ENCODE measurements around the gene CKAP5. TPM values are rescaled to one million over a fixed set of nuclear protein-coding genes. Genes with fewer than 3 reads are reported as not detected.
A peak's percentile ranks its signal among the peaks of the same experiment; 100 is the strongest.

Gene CKAP5
- total RNA-seq = 47.4 and 61.4 TPM in 2 replicates

DNA sequence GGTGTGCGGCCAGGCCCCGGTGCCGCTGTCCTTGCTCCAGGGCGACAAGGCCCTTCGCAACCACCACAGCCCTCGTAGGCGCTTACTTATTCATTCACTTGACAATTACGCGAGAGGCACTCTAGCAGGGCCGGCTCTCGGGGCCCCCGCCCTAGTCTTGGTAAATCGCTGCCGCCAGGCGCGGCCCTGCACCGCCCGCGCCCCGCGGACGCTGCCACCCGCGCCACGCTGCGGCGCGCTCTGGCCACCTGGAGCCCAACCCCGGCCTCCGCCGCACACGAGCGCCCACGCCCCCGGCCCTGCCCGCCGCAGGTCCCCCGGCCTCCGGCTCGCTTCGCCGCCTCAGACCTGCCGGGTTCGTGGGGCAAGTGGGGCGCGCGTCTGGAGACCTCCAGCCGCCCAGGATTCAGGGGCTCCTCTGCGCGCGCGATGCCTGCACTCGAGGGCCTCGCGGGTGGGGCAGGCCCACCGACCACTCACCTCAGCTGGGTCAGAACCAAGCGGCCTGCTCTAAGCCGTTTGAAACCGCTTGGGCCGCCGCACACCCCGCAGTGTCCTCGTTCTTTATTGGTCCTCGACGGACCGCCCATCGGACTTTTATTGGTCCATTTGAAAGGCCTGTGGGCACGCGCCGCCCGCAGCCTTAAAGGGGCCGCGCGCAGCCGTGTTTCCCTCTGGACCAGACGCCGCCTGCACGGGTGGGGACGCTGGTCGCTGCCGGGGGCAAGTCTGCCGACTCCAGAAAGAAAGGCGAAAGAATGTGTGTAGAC, at the start of gene CKAP5:
CKAP5 (minus strand) TSS at position 541 of the 770 bp plus-strand sequence. CDS start 25,049 bp downstream, outside the sequence.
- peak; percentile 78 to 94 for DNase-seq (ENCODE audit: low read depth in 2 of 2)

DNA sequence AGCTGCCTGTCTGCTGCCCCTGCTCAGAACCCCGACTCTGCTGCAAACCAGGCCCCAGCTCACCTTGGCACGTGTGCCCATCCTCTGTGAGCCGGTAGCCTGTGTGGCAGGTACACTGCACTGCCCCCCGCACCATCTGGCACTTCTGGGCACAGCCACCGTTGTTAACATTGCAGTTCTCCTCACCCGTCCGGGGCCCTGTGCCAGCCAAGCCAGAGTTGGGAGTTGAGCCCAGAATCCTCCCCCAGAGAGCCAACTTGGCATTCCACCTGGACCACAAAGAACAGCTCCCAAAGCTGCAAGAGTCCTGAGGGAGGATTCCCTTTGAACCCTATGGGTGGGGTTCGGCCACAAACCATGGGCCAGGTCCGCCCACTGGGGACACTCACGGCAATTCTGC, 49.7 kb upstream of the CKAP5 start:
- no peak for DNase-seq (ENCODE audit: low read depth in 2 of 2)

DNA sequence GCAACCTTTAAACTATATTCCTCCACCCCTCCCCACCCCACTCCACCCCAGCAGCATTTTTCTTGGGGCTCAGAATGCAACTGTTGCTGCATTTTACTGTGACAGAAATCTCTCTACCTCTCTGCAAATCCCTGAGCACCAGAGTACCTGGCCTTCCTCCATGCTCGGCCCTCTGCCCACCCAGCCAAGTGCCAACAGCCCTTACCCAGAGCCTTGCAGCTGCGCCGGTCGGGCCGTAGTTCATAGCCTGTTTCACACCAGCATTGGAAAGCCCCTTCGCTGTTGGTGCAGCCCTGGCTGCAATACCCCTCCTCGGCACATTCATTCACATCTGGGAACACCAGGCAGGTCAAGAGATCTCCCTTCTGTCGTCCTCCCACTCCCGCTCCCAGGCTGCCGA, 48.9 kb upstream of the CKAP5 start:
- no peak for DNase-seq (ENCODE audit: low read depth in 2 of 2)

DNA sequence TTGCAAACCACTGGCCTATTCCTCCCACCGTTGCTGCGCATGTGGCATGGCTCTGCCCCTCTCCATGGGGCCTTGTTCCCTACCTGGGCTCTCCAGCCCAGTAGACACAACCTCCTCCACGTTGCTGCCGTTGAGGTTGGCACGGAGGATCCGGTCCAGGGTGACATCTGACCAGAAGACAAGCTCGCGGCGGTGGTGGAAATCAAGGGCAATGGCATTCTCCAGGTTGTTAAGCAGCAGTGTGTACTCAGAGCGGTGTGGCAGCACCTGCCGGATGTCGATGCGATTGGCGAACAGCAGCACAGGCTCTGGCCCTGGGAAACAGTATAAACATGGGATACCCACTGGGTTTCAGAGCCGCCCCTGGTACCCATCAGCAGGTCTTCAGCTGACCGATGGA, 48.4 kb upstream of the CKAP5 start:
- DNase-seq (ENCODE audit: low read depth in 2 of 2) = no peak

DNA sequence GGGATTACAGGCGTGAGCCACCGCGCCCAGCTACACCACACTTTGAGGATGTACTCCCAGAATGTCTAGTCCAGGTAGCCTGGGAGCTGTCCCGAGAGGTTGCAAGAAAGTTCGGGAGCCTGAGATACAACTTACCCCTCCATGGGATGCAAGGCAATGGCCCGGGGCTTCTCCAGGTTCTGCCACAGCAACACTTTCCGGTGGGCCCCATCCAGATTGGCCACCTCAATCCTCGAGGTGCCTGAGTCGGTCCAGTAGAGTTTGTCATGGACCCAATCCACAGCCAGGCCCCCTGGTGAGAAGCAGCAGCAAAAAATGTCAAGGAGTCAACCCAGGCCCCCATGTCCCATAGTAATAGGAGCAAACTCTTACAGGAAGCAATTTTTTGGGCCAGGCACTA, 46.8 kb upstream of the CKAP5 start:
- no peak for DNase-seq (ENCODE audit: low read depth in 2 of 2)

DNA sequence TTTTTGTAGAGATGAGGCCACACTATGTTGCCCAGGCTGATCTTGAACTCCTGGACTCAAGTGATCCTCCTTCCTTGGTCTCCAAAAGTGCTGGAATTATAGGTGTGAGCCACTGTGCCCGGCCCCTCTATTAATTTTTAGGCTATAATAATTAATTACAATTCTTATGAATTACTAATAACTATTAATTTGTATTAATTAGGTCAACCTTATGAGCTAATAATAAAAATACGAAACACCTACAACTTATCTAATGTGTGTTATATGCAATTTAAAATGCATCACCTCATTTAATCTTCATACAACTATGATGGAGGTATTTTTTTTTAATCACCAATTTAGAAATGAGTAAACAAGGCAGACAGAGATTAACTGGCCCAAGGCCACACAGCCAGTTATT, 46.0 kb upstream of the CKAP5 start:
- DNase-seq (ENCODE audit: low read depth in 2 of 2) = no peak

DNA sequence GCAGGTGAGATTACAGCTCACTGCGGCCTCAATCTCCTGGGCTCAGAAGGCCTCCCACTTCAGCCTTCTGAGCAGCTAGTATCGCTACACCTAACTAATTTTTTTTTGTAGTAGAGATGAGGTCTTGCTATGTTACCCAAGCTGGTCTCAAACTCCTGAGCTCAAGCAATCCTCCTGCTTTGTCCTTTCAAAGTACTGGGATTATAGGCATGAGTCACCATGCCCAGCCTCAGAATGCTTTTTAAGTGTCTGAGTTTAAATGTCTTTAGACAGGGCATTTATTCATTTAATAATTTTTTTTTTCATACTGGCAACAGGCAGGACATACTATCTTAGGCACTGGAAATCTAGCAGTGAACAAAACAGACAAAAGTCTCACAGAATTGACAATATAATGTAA, 44.6 kb upstream of the CKAP5 start:
- DNase-seq (ENCODE audit: low read depth in 2 of 2) = no peak

DNA sequence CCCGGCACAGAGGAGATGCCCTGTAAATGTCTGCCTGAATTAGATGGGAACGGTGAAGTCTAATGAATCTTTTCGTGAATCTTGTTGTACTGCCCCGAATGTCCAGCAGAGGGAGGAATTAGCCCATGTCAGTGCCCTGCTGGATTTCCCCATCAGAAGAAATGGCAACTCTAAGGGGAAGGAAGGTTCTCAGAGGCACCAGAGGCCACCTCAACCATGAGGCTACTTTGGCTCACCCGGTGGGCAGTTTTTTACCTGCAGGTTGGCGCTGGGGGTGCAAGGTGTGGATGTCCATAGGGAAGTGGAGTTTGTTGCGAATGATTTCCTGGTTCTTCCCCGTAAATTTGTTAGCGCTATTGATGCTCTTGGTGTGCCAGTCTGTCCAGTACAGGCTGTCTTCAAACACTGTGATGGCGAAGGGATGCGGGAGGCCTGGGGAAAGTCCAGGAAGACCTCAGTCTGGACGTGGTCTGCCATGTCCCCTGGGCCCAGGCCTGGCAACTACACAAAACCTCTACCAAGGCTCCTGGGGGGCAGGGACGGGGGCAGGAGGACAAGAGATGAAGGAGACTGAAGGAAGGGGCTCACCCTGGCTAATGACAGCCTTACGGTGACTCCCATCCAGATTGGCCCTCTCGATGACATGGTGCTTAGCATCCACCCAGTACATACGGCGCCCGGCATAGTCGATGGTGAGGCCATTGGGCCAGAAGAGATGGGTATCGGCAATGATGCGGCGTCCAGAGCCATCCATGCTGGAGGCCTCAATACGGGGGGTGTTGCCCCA, 43.8 kb upstream of the CKAP5 start:
- DNase-seq (ENCODE audit: low read depth in 2 of 2) = peak; percentile 50 to 75

DNA sequence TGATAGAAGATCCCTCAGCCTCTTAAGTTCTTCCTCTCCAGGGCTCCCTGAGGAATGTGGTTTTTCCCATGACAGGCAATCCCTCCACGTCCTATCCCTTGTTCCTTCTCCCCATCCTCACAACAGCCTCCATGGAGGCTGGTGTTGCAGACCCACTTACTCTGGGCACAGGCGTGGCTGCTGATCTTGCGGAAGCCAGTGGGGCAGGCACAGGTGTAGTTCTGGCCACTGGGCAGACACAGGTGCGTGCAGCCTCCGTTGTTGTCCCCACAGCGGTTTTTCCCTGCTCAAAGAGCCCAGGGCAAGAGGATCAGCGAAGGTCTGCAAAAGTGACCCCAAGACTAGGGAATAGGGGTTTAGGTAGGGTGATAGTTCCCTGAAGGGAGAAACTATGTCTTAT, 43.2 kb upstream of the CKAP5 start:
- DNase-seq (ENCODE audit: low read depth in 2 of 2) = no peak

DNA sequence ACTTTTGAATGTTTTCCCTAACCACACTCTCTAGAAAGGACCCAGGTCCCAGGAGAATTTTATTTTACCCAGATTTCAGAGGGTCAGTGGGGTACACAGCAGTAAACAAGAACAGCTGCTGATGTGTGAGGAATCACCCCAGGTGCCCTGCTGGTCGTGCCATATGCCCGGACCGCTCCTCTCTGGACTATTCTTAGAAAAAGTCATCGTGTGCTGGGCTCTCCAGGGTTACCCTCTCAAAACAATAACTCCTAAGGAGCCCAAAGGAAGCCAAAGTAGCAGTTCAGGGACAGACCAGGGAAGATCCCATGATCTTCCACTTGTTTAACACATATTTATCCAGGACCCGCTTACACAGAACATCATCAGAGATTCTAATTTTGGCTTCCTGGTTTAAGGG, 42.6 kb upstream of the CKAP5 start:
- no peak for DNase-seq (ENCODE audit: low read depth in 2 of 2)

DNA sequence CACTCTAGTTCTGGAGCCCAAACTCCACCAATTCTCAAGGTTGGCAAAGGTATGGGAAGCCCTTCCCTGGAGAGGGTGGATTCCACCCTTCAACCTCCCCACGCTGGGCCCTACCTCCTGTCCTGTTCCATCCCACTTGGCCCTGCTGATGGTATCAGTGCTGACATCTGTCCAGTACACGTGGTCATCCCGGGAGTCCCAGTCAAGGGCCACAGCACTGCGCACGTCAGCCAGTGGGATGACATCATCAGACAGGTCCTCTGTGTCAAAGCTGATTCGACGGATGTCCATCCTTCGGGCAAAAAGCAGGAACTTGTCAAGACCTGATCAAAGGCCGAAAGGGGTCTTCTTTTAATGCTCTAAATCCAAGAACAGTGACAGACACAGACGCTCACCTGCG, 40.1 kb upstream of the CKAP5 start:
- no peak for DNase-seq (ENCODE audit: low read depth in 2 of 2)

DNA sequence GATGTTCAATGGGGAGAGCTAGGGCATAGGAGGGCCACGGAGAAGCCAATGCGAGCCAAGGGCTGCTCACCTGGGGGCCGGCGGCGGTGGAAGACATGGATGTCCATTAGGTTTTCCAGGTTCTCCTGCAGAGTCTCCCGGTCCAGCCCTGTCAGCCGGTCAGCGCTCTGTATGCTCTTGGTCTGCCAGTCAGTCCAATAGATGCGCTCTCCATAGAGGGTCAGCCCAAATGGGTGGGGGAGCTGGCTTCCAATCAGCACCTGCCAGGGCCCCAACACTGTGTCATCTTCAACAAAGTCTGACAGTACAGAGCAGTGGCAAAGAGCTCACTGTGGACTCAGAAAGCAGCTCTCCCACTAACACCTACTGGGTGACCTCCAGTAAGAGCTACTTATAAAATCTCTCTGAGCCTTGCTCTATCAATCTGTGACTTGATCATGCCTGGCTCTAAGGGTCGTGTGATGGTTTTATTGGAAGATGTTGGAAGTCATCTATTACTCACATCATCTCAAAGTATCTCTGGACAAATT, 33.0 kb upstream of the CKAP5 start:
- no peak for DNase-seq (ENCODE audit: low read depth in 2 of 2)

DNA sequence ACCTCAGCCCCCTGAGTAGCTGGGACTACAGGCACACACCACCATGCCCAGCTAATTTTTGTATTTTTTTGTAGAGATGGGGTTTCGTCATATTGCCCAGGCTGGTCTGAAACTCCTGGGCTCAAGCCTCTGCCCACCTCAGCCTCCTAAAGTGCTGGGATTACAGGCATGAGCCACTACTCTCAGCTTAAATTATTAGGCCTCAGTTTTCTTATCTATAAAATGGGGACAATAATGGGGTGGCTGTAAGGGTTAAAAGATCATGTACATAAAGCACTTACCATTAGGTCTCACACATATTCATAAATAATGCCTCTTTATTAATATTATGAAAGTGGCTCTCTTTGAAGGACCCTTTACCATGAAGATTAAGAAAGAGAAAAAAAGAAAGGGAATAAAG, 31.5 kb upstream of the CKAP5 start:
- DNase-seq (ENCODE audit: low read depth in 2 of 2) = no peak

DNA sequence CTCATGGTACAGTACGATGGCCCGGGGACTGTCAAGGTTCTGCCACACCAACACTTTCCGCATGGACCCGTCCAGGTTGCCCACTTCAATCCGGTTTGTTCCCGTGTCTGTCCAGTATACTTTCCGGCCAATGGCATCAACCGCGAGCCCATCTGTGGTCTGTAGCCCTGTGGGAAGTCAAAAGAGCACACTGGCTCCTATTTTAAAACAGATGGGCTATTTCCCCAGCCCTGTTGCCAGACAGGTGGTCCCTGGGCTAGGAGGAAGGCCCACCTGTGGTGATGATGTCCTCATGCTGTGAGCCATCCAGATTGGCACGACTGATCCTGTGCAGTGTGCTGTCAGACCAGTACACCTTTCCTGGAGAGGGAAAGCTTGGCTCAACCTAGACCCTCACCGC, 30.4 kb upstream of the CKAP5 start:
- DNase-seq (ENCODE audit: low read depth in 2 of 2) = no peak

DNA sequence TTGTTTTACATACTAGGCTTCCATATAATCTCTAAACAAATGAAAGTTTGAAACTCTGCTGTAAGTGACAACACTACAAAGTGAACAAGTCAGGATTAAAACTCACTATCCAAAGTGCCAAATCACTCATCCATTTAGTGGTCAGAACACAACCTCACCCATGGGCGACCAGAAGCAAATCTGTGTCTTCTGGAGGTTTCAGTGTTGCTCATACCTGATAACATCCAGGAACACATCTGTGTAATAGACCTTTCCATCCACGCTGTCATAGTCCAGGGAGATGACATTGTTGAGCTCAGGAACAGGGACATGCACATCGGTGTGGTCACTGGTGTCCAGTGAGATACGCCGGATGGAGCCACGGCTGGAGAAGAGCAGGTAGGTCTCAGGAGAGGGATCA, 28.5 kb upstream of the CKAP5 start:
- DNase-seq (ENCODE audit: low read depth in 2 of 2) = no peak

DNA sequence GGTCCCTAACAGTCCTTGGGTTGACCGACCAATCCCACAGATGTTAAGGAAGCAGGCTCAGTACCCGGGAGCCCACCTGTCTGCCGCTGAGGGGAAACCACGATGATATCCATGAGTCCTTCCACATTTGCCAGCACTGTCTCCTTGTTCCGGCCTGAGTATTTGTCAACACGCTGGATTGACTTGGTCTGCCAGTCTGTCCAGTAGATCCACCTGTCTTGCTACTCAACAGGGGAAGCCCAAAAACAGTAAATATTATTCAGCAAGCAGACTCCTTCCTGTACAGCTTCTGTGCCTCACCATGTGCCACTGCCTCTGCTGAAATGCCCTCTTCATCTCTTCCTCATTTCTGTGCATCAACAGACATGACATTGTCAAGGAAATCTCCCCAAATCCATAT, 22.8 kb upstream of the CKAP5 start:
- no peak for DNase-seq (ENCODE audit: low read depth in 2 of 2)

DNA sequence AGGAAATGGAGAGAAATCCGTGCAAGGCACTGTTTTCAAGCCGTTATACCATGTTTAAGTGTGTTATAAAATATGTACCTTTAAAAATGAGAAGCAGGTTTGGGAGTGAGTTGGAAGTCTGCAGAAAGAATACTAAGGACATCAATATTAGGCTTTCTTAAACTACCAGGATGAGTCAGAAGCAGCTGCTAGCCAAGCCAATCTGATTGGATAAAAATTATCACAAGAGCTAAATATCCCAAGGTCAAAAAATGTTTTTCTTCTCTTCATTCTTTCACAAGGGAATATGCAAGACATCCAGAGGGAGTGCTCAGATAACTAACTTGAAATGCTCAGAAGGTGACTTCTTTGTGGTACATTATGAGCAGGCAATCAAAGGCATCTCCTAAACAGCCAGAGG, 19.3 kb upstream of the CKAP5 start:
- DNase-seq (ENCODE audit: low read depth in 2 of 2) = no peak

DNA sequence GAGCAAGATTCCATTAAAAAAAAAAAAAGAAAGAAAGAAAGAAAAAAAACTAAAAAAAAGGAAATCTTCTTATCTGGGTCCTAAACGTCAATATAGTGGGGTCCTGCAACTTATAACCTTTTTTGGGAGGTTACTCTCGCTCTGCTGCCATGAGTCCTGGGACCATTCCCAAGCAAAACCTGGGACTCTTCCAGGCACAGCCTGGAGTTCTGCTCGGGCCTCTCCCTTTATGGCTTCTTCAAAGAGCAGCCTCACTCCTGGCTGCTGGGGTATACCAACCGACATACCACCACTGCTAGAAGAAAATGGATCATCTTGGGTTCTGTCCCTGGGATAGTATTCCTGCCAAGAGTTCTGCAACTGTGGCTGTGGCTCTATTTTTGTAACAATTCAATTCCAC, 14.1 kb upstream of the CKAP5 start:
- DNase-seq (ENCODE audit: low read depth in 2 of 2) = no peak

DNA sequence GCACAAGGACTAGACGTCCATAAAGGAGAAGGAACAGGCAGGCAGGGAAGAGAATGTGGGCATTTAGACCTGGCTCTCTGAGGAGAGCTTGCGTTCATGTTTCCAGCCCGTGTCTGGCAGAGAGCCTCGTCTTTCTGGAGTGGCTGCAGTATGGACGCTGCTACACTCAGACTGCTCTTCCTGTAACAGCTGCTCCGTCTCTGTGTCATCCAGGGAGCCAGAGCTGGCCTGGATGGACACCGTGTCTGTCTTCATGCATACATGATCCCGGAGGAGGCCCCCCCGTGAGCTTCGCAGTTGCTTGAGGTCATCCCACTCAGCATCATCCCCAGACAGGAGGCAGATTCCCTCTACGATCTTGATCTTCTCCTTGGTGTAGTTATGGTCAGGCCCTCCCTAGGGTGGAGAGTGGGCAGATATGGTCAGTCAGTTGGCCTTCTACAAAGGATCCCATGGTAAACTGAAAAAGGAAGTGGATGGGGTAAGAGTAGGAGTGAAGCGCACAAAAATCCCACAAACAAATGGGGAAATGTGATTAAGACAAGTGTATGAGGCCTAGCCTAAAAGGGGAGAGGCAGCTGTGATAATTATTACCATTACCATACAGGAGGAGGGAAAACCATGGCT, 13.0 kb upstream of the CKAP5 start:
- no peak for DNase-seq (ENCODE audit: low read depth in 2 of 2)

DNA sequence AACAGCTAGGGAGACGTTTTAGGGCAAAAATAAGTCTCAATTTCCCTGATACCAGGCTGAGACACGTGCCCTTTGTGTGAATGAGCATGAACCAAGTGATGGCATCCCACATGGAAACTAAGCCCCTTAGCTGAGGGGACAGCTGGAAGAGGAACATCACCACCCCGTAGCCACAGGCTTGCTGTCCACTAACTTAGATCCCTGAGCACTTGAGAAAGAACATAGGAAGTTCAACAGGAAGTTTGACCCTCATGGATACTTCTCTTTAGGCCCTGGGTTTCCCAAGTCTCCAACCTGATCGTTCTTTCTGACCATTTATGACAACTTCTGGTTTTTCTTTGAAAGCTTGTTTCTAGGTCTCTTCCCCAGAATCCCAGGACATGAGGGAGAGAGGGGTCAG, 11.6 kb upstream of the CKAP5 start:
- no peak for DNase-seq (ENCODE audit: low read depth in 2 of 2)

DNA sequence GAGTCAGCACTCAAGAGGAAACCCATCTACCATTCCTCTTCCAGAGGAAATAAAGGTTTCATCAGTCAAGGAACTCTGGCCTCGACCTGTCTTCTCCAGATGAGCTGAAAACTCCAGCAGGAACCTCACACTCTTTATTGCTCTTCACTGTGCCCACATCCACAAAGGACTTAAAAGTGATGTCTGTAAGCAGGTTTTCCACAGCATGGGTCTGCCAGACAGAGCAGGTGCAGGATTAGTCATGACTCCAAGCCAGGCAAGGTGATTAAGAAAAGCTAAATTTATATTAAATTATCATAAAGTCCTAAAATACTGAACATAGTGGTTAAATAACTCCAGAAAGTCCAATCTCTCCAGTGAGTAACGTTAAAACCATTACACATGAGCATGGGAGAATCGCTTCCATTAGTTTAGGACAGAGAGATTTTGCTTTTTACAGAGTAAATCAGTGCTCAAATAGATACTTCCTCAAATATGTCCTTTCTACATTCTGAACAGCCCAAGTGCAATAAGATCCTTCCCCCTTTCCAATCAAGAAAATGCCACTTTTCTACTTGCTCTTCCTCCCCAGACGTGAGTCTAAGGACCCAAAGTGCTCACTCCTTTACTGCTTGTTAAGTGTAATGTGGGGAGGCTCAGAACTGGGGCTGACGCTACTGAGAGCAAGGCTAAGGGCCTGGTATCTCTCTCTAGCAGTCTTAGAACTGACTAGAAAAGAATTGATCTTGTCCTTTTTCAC, 10.7 kb upstream of the CKAP5 start:
- no peak for DNase-seq (ENCODE audit: low read depth in 2 of 2)

DNA sequence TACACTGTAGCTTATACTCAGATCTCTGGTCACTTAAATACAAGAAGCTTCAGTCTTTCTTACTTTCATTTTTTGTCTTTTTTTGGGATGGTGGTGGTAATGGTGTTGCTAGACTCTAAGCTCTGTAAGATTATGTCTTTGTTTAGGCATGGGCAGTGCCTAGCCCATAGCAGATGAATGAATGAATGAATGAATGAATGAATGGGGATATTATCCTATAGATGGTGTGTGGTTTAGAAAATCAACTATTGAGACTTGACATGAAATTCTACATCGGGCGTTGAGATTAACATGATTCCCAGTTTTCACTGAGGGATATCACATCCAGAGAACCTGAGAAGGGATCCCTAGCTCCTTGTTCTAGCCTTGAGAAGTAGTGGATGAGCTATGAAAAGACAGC, 9.8 kb upstream of the CKAP5 start:
- no peak for DNase-seq (ENCODE audit: low read depth in 2 of 2)

Data from dermis microvascular lymphatic vessel endothelial cell (primary cell).